Mesodermal cell (in vitro differentiated cells): ENCODE measurements around the gene TNK1. TPM values are rescaled to one million over a fixed set of nuclear protein-coding genes. Genes with fewer than 3 reads are reported as not detected.
"Not testable (repeated sequence)": the region's sequence is repeated elsewhere in the genome, so short reads cannot be mapped to it uniquely, and the experiment has no call there.

Experiments used
- H3K27ac ChIP-seq: 2 replicates; pipeline ENCODE4 v1.7.0; 2013; ENCODE audit warnings: mild to moderate bottlenecking, low read depth, low read length, moderate library complexity; ENCODE audit not compliant: severe bottlenecking
- H3K36me3 ChIP-seq: 2 replicates; pipeline ENCODE4 v1.7.1; 2013; ENCODE audit warnings: mild to moderate bottlenecking, low read length, moderate library complexity; ENCODE audit not compliant: control insufficient read depth, insufficient read depth
- H3K4me1 ChIP-seq: one replicate; pipeline ENCODE4 v1.7.1; 2013; ENCODE audit warnings: mild to moderate bottlenecking, low read length; ENCODE audit not compliant: insufficient read depth, control insufficient read depth, poor library complexity, severe bottlenecking
- H3K4me3 ChIP-seq: 2 replicates; pipeline ENCODE4 v1.7.0; 2013; ENCODE audit warnings: low read length, control low read depth, mild to moderate bottlenecking; ENCODE audit not compliant: insufficient read depth, poor library complexity, severe bottlenecking; ENCODE audit errors: extremely low read depth
- H3K9me3 ChIP-seq: 2 replicates; pipeline ENCODE4 v1.7.1; 2013; ENCODE audit warnings: mild to moderate bottlenecking, low read length, moderate library complexity; ENCODE audit not compliant: control insufficient read depth
- WGBS, 2 experiments: methylation state at CpG; one replicate each; pipeline ENCODE4 v1.1.5; 2013; ENCODE audit warnings: missing lambda C conversion rate in 2 of 2; ENCODE audit not compliant: insufficient coverage in 2 of 2; 5-methylcytosine and 5-hydroxymethylcytosine counted together
- polyA plus RNA-seq, 2 experiments: library from polyadenylated mRNA; stranded (reverse); fragments of 50-300 nt; gene quantifications; one replicate each; pipeline ENCODE4 v1.2.3, GENCODE V29; 2013

The TNK1 gene
- polyA plus RNA-seq (2013, experiment 1 of 2) = 0.55 TPM
- 0.66 TPM for polyA plus RNA-seq (2013, experiment 2 of 2)

DNA sequence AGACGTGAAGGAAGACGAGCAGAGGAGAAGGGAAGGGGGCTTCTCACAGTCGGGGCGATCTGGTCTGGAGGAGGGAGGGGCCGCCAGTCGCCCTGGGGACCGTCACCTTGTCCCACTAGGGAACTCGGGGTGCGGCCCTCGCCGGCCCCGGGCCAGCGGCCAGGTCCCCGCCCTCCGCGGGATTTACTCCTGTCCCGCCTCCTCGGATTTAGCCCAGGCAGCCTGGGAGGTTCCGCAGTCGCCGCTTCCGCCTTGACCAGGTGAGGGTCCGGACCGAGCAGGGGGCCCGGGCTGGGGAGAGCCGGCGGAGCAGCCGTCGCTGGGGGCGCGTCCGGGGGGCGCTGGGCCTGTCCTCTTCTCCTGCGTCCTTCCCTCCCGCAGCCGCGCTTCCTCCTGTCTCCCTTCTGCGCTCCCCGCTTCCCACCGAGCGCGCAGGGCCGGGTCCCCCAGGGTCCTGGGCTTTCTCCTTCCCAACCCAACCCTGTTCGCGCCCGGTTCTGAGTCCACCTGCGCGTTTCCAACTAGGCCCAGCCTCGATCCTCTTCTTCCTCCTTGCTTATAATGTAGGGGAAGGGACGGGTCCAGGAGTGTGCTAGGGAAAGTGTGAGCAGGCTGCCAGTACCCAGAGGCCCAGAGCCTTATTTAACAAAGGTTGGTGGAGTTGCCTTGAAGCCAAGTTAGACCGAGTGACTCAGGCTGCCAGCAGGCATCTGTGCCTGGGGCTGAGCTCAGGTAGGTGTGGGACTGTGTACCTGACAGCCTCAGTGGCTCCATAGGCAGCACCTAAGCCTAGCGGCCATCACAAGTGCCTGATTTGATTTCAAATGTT lies at the start of gene TNK1:
Gene TNK1 (plus strand): TSS at position 235 of the 829 bp plus-strand sequence. CDS start 1,838 bp downstream, outside the sequence.
- no peaks in the 10 kb centered on the region for H3K36me3 ChIP-seq
- no peaks in the 10 kb centered on the region for H3K4me1 ChIP-seq
- WGBS, 2 experiments = 7 to 9% methylated on average over 42 to 44 of the region's 52 CpGs
- peak within 1 kb of the TSS; percentile 28 for H3K4me3 ChIP-seq
- H3K27ac ChIP-seq = no peak within 1 kb of the TSS
- H3K9me3 ChIP-seq = peaks cover 10% of the 10 kb centered on the region

DNA sequence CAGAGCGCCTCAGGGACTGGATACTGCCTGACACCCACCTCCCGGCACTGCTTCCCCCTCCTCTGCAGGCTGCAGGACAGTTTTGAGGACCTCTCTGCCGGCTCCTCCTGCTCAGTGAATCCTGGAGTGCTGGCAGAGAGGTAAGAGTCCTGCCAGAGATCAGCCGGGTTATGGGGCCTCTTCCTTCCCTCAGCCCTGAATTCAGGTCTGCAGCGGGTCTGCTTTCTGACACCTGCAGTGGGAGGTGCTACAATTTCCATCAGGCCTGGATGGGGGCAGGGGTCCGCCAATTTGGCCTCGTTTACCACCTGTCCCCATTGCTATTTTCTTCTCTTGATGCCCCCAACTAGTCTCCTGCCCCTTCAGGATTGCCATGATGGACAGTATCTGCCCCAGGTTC lies 48.8 kb upstream of the TNK1 start:
- 49 to 60% methylated on average over 4 to 7 of the region's 7 CpGs for WGBS, 2 experiments
- no peak overlapping the region for H3K27ac ChIP-seq
- peaks cover 2% of the 10 kb centered on the region for H3K36me3 ChIP-seq
- no peak overlapping the region for H3K4me3 ChIP-seq
- peaks cover 6% of the 10 kb centered on the region for H3K4me1 ChIP-seq
- H3K9me3 ChIP-seq = no peaks in the 10 kb centered on the region

- not testable (repeated sequence) for H3K27ac ChIP-seq, H3K9me3 ChIP-seq, H3K36me3 ChIP-seq, H3K4me3 ChIP-seq, H3K4me1 ChIP-seq
- WGBS, 2 experiments = 78 to 82% methylated on average over 6 to 10 of the region's 14 CpGs
These were observed 48.3 kb upstream of the TNK1 start for GRCh38 chr17:7332600-7333069.

DNA sequence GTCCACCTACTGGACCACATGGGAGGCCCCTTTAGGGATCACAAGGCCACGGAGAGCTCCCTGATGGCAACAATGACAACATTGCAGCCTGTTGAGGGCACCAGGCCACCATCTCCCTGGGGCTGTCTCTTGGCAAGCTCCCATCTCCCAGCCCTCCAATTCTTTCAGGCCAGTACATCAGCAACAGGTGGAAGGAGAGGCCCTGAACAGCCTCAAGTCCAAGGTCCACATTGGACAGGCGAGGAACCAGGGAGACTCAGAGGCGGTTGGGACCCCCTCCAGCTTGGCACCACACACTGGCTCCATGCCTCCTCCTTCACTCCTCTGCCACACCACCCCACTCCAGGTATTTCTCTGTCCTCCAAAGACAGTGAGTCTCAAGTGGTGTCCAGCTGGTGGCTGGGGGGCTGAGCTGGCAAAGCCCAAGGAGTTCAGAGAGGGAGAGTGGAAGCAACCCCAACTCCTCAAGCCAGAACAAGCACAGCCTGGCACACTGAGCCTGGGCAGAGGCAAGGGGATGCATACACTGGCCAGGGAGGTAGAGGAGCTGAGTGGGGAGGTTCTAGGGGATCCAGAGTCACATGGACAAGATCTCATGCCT lies 45.9 kb upstream of the TNK1 start:
- Histone ChIP-seq H3K27ac (no peak overlapping the region), H3K9me3 (no peaks in the 10 kb centered on the region), H3K36me3 (no peaks in the 10 kb centered on the region), H3K4me3 (no peak overlapping the region), H3K4me1 (peaks cover 6% of the 10 kb centered on the region)
- 79 to 89% methylated on average over 1 to 3 of the region's 3 CpGs for WGBS, 2 experiments

DNA sequence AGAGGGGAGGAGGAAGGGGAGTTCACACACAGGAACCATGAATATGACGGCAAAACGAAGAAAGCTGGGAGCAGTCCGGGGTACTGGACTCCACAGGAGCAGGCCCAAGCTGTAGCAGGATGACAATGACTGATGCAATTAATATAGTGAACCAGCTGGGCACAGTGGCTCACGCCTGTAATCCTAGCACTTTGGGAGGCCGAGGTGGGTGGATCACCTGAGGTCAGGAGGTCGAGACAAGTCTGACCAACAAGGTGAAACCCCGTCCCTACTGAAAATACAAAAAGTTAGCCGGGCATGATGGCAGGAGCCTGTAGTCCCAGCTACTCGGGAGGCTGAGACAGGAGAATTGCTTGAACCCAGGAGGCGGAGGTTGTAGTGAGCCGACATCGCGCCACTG lies 45.1 kb upstream of the TNK1 start:
- not testable (repeated sequence) for H3K27ac ChIP-seq, H3K4me1 ChIP-seq, H3K36me3 ChIP-seq, H3K9me3 ChIP-seq, H3K4me3 ChIP-seq
- 93 to 96% methylated on average over 13 of the region's 13 CpGs for WGBS, 2 experiments

- Histone ChIP-seq H3K9me3 (no peaks in the 10 kb centered on the region), H3K4me1 (peaks cover 6% of the 10 kb centered on the region), H3K36me3 (no peaks in the 10 kb centered on the region), H3K27ac (no peak within 1 kb of the TSS), H3K4me3 (no peak within 1 kb of the TSS)
- 51 to 77% methylated on average over 6 to 7 of the region's 17 CpGs for WGBS, 2 experiments
These were observed 44.4 kb upstream of the TNK1 start, which contains the start of gene ACAP1 for GRCh38 chr17:7336240-7337175. Gene ACAP1, plus strand, starts transcription at chr17:7336529. Its CDS starts 206 bp downstream, at chr17:7336735.

GRCh38 chr17:7337600-7337999 lies 43.3 kb upstream of the TNK1 start:
- H3K36me3 ChIP-seq, H3K9me3 ChIP-seq, H3K27ac ChIP-seq, H3K4me1 ChIP-seq, H3K4me3 ChIP-seq: not testable (repeated sequence)
- WGBS, 2 experiments = 81 to 90% methylated on average over 6 to 7 of the region's 7 CpGs

DNA sequence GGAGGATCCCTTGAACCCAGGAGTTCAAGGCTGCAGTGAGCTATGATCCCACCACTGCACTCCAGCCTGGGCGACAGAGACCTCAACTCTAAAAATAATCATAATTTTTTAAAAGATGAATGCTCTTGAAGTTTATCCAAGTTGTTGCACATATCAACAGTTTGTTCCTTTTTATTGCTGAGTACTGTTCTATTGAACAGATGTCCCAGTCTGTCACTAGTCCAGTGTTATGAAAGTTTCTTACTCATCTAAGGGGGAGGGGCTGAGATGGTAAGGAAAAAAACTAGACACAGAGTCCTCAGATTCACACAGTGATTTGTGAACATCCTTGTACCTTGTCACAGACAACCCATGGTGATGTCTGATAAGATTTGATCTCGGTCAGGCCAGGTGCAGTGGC lies 40.7 kb upstream of the TNK1 start:
- Histone ChIP-seq H3K4me1 (peaks cover 6% of the 10 kb centered on the region), H3K36me3 (no peaks in the 10 kb centered on the region), H3K27ac (no peak overlapping the region), H3K4me3 (no peak overlapping the region), H3K9me3 (no peaks in the 10 kb centered on the region)
- 89 to 100% methylated on average over 1 of the region's 2 CpGs for WGBS, 2 experiments

DNA sequence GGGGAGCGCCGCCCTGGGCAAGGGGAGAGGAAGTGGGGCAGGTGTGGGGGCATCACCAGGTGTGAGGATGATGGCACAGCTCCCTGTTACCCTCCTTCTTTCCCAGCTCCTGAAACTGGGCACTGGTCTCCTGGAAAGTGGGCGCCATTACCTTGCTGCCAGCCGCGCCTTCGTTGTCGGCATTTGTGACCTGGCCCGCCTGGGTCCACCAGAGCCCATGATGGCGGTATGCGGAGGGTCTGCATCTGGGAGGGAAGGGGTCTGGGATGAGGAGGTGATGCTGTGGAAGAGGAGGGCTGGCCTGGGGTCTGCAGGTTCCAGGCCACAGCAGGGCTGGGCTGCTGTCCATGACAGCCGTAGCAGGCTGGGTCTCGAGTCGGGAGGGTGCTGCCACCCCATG lies 39.0 kb upstream of the TNK1 start:
- Histone ChIP-seq H3K9me3 (no peaks in the 10 kb centered on the region), H3K4me3 (no peak overlapping the region), H3K4me1 (peaks cover 2% of the 10 kb centered on the region), H3K36me3 (no peaks in the 10 kb centered on the region), H3K27ac (no peak overlapping the region)
- 98% methylated on average over 7 to 13 of the region's 13 CpGs for WGBS, 2 experiments

GRCh38 chr17:7343250-7343649 lies 37.6 kb upstream of the TNK1 start:
- Histone ChIP-seq H3K27ac (no peak overlapping the region), H3K36me3 (no peaks in the 10 kb centered on the region), H3K9me3 (no peaks in the 10 kb centered on the region), H3K4me3 (no peak overlapping the region), H3K4me1 (no peaks in the 10 kb centered on the region)
- 87 to 90% methylated on average over 15 of the region's 15 CpGs for WGBS, 2 experiments
